Measurements from ENCODE around the gene DNMT3B.

DNA sequence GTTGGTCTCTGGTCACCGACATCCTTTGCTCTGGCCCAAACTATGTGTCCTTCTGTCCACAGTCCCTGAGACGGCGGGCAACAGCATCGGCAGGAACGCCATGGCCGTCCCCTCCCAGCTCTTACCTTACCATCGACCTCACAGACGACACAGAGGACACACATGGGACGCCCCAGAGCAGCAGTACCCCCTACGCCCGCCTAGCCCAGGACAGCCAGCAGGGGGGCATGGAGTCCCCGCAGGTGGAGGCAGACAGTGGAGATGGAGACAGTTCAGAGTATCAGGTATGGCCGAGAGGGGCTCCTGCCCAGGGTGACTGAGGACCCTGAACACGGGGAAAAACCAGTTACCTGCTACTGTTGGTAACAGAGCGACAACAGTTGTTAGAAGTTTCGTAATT, 25.0 kb downstream of the DNMT3B start:
- TF ChIP-seq POLR2AphosphoS5 (IDR thresholded peaks at IDR 0.05; ENCODE audit: low read depth): no peak
- TF ChIP-seq, protein P1, sequence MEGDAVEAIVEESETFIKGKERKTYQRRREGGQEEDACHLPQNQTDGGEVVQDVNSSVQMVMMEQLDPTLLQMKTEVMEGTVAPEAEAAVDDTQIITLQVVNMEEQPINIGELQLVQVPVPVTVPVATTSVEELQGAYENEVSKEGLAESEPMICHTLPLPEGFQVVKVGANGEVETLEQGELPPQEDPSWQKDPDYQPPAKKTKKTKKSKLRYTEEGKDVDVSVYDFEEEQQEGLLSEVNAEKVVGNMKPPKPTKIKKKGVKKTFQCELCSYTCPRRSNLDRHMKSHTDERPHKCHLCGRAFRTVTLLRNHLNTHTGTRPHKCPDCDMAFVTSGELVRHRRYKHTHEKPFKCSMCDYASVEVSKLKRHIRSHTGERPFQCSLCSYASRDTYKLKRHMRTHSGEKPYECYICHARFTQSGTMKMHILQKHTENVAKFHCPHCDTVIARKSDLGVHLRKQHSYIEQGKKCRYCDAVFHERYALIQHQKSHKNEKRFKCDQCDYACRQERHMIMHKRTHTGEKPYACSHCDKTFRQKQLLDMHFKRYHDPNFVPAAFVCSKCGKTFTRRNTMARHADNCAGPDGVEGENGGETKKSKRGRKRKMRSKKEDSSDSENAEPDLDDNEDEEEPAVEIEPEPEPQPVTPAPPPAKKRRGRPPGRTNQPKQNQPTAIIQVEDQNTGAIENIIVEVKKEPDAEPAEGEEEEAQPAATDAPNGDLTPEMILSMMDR (IDR thresholded peaks at IDR 0.05; ENCODE audit: insufficient read depth, low read length): no peak
